Sigmoid colon (tissue), 7 donors: Measurements from ENCODE around the gene SH3GL2. TPM values are rescaled to one million over a fixed set of nuclear protein-coding genes. Genes with fewer than 3 reads are reported as not detected.

Experiments used
- DNase-seq: peaks from one replicate; pipeline ENCODE4 v3.0.0-alpha.2; 2019
- H3K27ac ChIP-seq, 4 donors: fragments of 200-600 bp; sonication (generic); one replicate each; pipeline ENCODE4 v1.5.1; 2016 to 2019; ENCODE audit warnings: mild to moderate bottlenecking in 1 of 4
- H3K27me3 ChIP-seq, 3 donors: fragments of 200-600 bp; sonication (generic); one replicate each; pipeline ENCODE4 v1.5.1; 2019; ENCODE audit warnings: mild to moderate bottlenecking in 1 of 3
- H3K36me3 ChIP-seq, 4 donors: fragments of 200-600 bp; sonication (generic); one replicate each; pipeline ENCODE4 v1.5.1; 2016 to 2019
- H3K4me1 ChIP-seq, 4 donors: fragments of 200-600 bp; sonication (generic); one replicate each; pipeline ENCODE4 v1.5.1; 2017 to 2019
- H3K4me3 ChIP-seq, 4 donors: fragments of 200-600 bp; sonication (generic); one replicate each; pipeline ENCODE4 v1.5.1; 2017 to 2019; ENCODE audit warnings: mild to moderate bottlenecking in 2 of 4, moderate library complexity in 1 of 4
- H3K9me3 ChIP-seq, 4 donors: fragments of 200-600 bp in 3 of 4; sonication (generic) in 3 of 4; one replicate each; pipeline versions ENCODE4 v1.5.1 to v1.6.1; 2013 to 2019
- EP300 ChIP-seq, 4 donors: sonication (generic); formaldehyde crosslinking; IDR thresholded peaks; one replicate each; pipeline ENCODE4 v1.6.1; 2017; ENCODE audit warnings: antibody characterized with exemption in 4 of 4
- POLR2A ChIP-seq, 2 donors: fragments of 450-650 bp; IDR thresholded peaks; one replicate each; pipeline ENCODE4 v1.6.1; 2016; ENCODE audit warnings: antibody characterized with exemption in 2 of 2, mild to moderate bottlenecking in 2 of 2, moderate library complexity in 2 of 2
- POLR2AphosphoS5 ChIP-seq, 4 donors: sonication (generic); formaldehyde crosslinking; IDR thresholded peaks; one replicate each; pipeline ENCODE4 v1.6.1; 2017; ENCODE audit warnings: antibody characterized with exemption in 4 of 4
- WGBS, 2 donors: extraction: QIAGEN DNeasy Blood & Tissue Kit; methylation state at CpG; one replicate each; pipeline ENCODE4 v1.1.7; 2013; 5-methylcytosine and 5-hydroxymethylcytosine counted together
- intact Hi-C: fragments of 100-400 bp; cut with DNase I; formaldehyde crosslinking; loops from one replicate; pipeline ENCODE4 v1.15.1; 2023
- polyA plus RNA-seq, 3 donors: library from polyadenylated mRNA; stranded (reverse); fragments of 200-250 nt; gene quantifications; one replicate each; pipeline ENCODE4 v1.2.3, GENCODE V29; 2013
- total RNA-seq, 4 donors: library from RNA; depleted of rRNA; stranded (reverse); fragments of >200 nt; gene quantifications; one replicate each; pipeline ENCODE4 v1.1.0, GENCODE V29; 2016
- TF ChIP-seq, protein P1 (sequence below), 4 experiments: fragments of 450-650 bp in 3 of 4; fragments of 200-600 bp in 1 of 4; IDR thresholded peaks; one replicate each; pipeline ENCODE4 v1.5.1; 2016 to 2019; ENCODE audit warnings: antibody characterized with exemption in 4 of 4, mild to moderate bottlenecking in 3 of 4, moderate library complexity in 2 of 4
- donor health status: healthy with polysubstance abuse.
- donor health status: Bipolar disorder and iron deficiency.
- donor health status: healthy.

SH3GL2 gene
- total and polyA plus RNA-seq, 7 donors: 0.23 to 0.82 (median 0.68) TPM

DNA sequence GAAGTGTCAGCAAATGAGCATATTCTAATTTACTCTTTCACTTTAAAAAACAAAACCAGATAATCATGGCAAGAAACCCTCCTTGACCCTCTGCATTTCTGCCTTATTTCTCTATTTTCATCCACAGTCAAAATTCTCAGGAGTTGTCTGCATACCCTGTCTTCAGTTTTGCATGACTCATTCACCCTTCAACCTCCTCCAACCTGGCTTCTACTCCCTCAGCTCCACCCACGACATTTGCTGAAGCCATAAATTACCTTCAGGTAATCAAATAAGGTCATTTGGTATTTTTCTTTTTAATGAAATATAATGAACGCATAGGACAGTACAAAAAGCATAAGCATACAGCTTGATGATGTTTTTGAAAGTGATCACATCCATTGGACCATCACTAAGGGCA is 27.8 kb upstream of the SH3GL2 start:
- WGBS, 2 donors: 48 to 76% methylated on average over 2 of the region's 2 CpGs
- H3K36me3 ChIP-seq: no peaks in the 10 kb centered on the region
- H3K27me3 ChIP-seq: no peaks in the 10 kb centered on the region
- intact Hi-C loops: no loop called here
- no peak for DNase-seq
- no peaks in the 10 kb centered on the region for H3K4me1 ChIP-seq
- no peak for TF ChIP-seq POLR2AphosphoS5 (IDR thresholded peaks at IDR 0.05)
- no peak for TF ChIP-seq POLR2A (IDR thresholded peaks at IDR 0.05)
- TF ChIP-seq, protein P1, sequence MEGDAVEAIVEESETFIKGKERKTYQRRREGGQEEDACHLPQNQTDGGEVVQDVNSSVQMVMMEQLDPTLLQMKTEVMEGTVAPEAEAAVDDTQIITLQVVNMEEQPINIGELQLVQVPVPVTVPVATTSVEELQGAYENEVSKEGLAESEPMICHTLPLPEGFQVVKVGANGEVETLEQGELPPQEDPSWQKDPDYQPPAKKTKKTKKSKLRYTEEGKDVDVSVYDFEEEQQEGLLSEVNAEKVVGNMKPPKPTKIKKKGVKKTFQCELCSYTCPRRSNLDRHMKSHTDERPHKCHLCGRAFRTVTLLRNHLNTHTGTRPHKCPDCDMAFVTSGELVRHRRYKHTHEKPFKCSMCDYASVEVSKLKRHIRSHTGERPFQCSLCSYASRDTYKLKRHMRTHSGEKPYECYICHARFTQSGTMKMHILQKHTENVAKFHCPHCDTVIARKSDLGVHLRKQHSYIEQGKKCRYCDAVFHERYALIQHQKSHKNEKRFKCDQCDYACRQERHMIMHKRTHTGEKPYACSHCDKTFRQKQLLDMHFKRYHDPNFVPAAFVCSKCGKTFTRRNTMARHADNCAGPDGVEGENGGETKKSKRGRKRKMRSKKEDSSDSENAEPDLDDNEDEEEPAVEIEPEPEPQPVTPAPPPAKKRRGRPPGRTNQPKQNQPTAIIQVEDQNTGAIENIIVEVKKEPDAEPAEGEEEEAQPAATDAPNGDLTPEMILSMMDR (IDR thresholded peaks at IDR 0.05): no peak
- TF ChIP-seq EP300 (IDR thresholded peaks at IDR 0.05): no peak
- no peak overlapping the region for H3K4me3 ChIP-seq
- no peak overlapping the region for H3K27ac ChIP-seq
- H3K9me3 ChIP-seq: peaks cover 0 to 5% (median 0%) of the 10 kb centered on the region in 4 donors

DNA sequence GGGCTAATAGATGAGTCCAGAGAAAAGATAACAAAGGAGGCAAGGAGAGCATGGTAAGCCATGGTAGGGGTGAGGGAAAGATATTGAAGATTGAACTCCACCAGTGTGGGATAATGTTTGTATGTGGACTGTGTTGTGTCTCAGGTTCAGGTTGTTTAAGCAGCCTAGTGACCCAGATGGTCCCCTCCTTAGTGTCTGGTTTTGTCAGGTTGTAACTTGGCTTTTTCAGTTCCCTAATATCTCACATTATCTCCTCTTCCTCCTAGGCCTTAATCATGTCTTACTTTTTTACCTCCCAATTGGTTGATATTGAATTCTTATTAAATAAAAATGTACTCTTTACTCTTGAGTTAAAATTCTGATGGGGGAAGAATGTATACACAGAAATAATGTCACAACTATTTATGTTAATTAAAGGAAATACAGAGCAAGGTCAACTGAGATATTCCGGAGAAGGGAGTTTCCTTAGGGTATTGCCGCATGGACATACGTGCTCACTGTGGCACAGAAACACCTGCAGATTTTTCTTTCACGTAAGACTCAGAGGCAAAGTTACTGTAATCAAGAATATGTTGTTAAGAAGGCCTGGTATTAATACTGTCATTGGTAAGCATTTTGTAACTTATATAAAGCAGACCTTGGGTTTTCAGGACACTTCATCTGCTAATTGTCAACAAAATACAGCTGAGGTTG is 23.4 kb upstream of the SH3GL2 start:
- TF ChIP-seq, protein P1 (IDR thresholded peaks at IDR 0.05): no peak
- TF ChIP-seq EP300 (IDR thresholded peaks at IDR 0.05) (no peak), POLR2A (IDR thresholded peaks at IDR 0.05) (no peak)
- Histone ChIP-seq H3K27me3 (no peaks in the 10 kb centered on the region), H3K27ac (no peak overlapping the region), H3K4me1 (no peaks in the 10 kb centered on the region), H3K36me3 (no peaks in the 10 kb centered on the region), H3K9me3 (no peaks in the 10 kb centered on the region), H3K4me3 (no peak overlapping the region)
- 71 to 89% methylated on average over 4 of the region's 4 CpGs for whole genome bisulfite sequencing, 2 donors
- no peak for DNase-seq
- intact Hi-C loops: no loop called here

DNA sequence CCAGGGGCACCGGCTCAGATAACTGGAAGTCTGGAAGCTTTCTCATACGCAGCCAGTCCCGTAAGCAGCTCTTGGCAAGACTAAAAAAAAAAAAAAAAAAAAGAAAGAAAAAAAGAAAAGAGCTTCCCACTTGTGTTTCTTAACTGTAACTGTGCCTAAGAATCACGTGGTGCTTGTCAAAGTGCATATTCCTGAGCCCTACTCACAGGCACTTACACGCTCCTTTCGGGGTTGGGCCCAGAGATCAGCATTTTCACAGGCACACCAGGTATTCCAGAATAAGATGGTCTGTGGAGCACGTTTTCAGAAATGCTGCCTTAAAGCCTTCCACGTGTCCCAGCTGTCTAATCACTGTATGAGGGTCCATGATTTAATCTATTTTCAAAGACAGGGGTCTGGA is 22.6 kb upstream of the SH3GL2 start:
- H3K27me3 ChIP-seq: no peaks in the 10 kb centered on the region
- intact Hi-C loops: no loop called here
- TF ChIP-seq POLR2AphosphoS5 (IDR thresholded peaks at IDR 0.05): no peak
- TF ChIP-seq, protein P1 (IDR thresholded peaks at IDR 0.05): no peak
- no peak for TF ChIP-seq EP300 (IDR thresholded peaks at IDR 0.05)
- DNase-seq: no peak
- no peak overlapping the region for H3K4me3 ChIP-seq
- H3K9me3 ChIP-seq: no peaks in the 10 kb centered on the region
- H3K36me3 ChIP-seq: no peaks in the 10 kb centered on the region
- H3K4me1 ChIP-seq: no peaks in the 10 kb centered on the region
- H3K27ac ChIP-seq: no peak overlapping the region
- WGBS, 2 donors: 85 to 86% methylated on average over 8 of the region's 8 CpGs

DNA sequence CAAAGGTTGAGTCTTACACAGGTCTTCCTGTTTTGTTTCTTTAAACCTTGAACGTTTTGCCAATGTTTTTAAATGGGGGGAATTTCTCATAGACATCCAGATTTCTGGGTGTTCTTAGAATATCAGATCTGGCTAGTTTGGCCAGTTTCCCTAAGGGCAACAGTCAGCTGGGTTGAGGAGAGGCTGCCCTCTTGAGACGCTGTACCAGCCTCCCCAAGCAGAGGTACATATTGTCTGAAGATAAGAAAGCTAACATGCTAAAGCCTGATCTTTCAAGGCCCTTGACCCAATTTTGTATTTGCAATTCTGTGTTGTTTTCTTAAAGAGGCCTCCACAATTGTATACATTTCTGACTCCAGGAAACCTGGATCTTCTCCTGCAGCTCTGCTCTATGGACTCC is 21.9 kb upstream of the SH3GL2 start:
- TF ChIP-seq POLR2A (IDR thresholded peaks at IDR 0.05) (no peak), EP300 (IDR thresholded peaks at IDR 0.05) (no peak), POLR2AphosphoS5 (IDR thresholded peaks at IDR 0.05) (no peak)
- TF ChIP-seq, protein P1 (IDR thresholded peaks at IDR 0.05): no peak
- DNase-seq: no peak
- intact Hi-C loops: no loop called here
- Histone ChIP-seq H3K9me3 (no peaks in the 10 kb centered on the region), H3K27ac (no peak overlapping the region), H3K36me3 (no peaks in the 10 kb centered on the region), H3K4me3 (no peak overlapping the region), H3K27me3 (no peaks in the 10 kb centered on the region), H3K4me1 (no peaks in the 10 kb centered on the region)
- WGBS, 2 donors: 15 to 76% methylated on average over 2 of the region's 2 CpGs

DNA sequence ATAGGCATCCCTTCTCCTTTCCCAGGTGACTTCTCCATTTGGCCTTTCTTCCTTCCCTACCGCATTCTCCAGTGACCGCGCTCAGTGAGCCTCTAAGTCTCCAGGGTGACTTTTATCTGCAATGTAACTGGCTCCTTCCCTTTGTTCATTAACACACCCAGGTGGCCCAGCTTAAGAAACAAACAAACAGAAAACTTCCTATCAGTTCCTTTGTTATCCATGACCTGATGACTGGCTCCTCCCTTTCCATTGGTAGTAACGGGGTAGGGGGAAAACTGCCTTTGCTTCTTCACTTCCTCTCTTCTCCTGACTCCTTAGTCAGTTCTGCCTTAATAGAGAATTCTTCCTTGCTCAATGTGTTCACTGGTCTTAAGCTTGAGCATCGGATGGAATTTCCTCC is 7.0 kb upstream of the SH3GL2 start:
- Histone ChIP-seq H3K27me3 (no peaks in the 10 kb centered on the region), H3K27ac (no peak overlapping the region), H3K36me3 (no peaks in the 10 kb centered on the region), H3K4me3 (no peak overlapping the region), H3K4me1 (no peaks in the 10 kb centered on the region), H3K9me3 (no peaks in the 10 kb centered on the region)
- intact Hi-C loops: no loop called here
- no peak for DNase-seq
- 60 to 83% methylated on average over 5 of the region's 5 CpGs for WGBS, 2 donors
- TF ChIP-seq, protein P1 (IDR thresholded peaks at IDR 0.05): no peak
- TF ChIP-seq EP300 (IDR thresholded peaks at IDR 0.05) (no peak), POLR2AphosphoS5 (IDR thresholded peaks at IDR 0.05) (no peak), POLR2A (IDR thresholded peaks at IDR 0.05) (no peak)
